HepG2 (cell line): ENCODE results near the gene DDO. TPM values are rescaled to one million over a fixed set of nuclear protein-coding genes. Genes with fewer than 3 reads are reported as not detected.

Experiments used
- ATAC-seq: fragments of 200-7000 bp; cut with Tn5 transposase; 3 replicates; pipeline ENCODE4 v1.9.1; 2020; ENCODE audit warnings: mild to moderate bottlenecking, moderate library complexity
- BruUV-seq: library from RNA; stranded (reverse); fragments of 400-500 nt; replicated peaks from 2 replicates; lab custom pipeline; 2021; lab: Mats Ljungman, UMichigan
- CTCF ChIA-PET: fragments of 300-600 bp; formaldehyde crosslinking; extraction: SDS; loops from one replicate; lab custom pipeline; 2021; ENCODE audit warnings: low total read pairs, inconsistent platforms, low intra/inter-chr PET ratio; lab: Yijun Ruan, JAX
- POLR2A ChIA-PET: fragments of 350-600 bp; sonication (Branson Sonifier 250); formaldehyde crosslinking; loops from one replicate; lab custom pipeline; 2020; ENCODE audit warnings: antibody characterized with exemption, inconsistent platforms; lab: Yijun Ruan, JAX
- DNase-seq: peaks from one replicate; pipeline ENCODE4 v3.0.0-alpha.2; 2015; ENCODE audit warnings: low spot score
- FAIRE-seq: peaks from 3 replicates; lab custom pipeline; 2011; peaks lifted over from hg19 to GRCh38; lab: Jason Lieb, UNC
- H2AFZ ChIP-seq: one replicate; pipeline ENCODE4 v1.6.1; 2011; ENCODE audit warnings: low read length, inconsistent platforms
- H3K27ac ChIP-seq: fragments of 300-600 bp; 3 replicates; pipeline ENCODE4 v1.8.0; 2011; ENCODE audit warnings: mixed run types, mild to moderate bottlenecking, mixed read lengths, low read length, inconsistent platforms; ENCODE audit not compliant: insufficient read depth; ENCODE audit errors: extremely low read length
- H3K27me3 ChIP-seq, 2 experiments: fragments of 200-600 bp in 1 of 2; 2 replicates in 1 of 2; 3 replicates in 1 of 2; pipeline versions ENCODE4 v1.6.0 to v1.8.0; 2011; ENCODE audit warnings: low read length in 2 of 2, mild to moderate bottlenecking in 2 of 2, moderate library complexity in 2 of 2, inconsistent platforms in 1 of 2; ENCODE audit not compliant: insufficient read depth in 2 of 2, control insufficient read depth in 1 of 2
- H3K36me3 ChIP-seq, 2 experiments: fragments of 200-600 bp in 1 of 2; replicated peaks in 1 of 2; 2 replicates in 1 of 2; 3 replicates in 1 of 2; pipeline versions ENCODE4 v1.5.1 to v1.8.0; 2011; ENCODE audit warnings: low read length in 2 of 2, inconsistent platforms in 1 of 2; ENCODE audit not compliant: insufficient read depth in 2 of 2, control insufficient read depth in 1 of 2
- H3K4me1 ChIP-seq: 2 replicates; pipeline ENCODE4 v1.5.1; 2012; ENCODE audit warnings: low read length, inconsistent platforms; ENCODE audit not compliant: insufficient read depth
- H3K4me2 ChIP-seq: 2 replicates; pipeline ENCODE4 v1.6.0; 2011; ENCODE audit warnings: low read depth, low read length, inconsistent platforms
- H3K4me3 ChIP-seq, 3 experiments: fragments of 200-600 bp in 1 of 3; sonication (generic), shearing (Covaris generic) in 1 of 3; replicated peaks in 1 of 3; 2 replicates each; pipeline ENCODE4 v1.5.1; 2011 to 2016; ENCODE audit warnings: low read length in 3 of 3, inconsistent platforms in 2 of 3, low read depth in 2 of 3, mild to moderate bottlenecking in 2 of 3, control low read depth in 1 of 3, mixed read lengths in 1 of 3; ENCODE audit not compliant: insufficient read depth in 1 of 3
- H3K79me2 ChIP-seq: one replicate; pipeline ENCODE4 v1.6.1; 2011; ENCODE audit warnings: low read length, inconsistent platforms; ENCODE audit not compliant: insufficient read depth
- H3K9ac ChIP-seq: 2 replicates; pipeline ENCODE4 v1.6.0; 2011; ENCODE audit warnings: mild to moderate bottlenecking, low read depth, low read length, inconsistent platforms; ENCODE audit not compliant: insufficient read depth
- H3K9me3 ChIP-seq: 2 replicates; pipeline ENCODE4 v1.5.1; 2012; ENCODE audit warnings: mild to moderate bottlenecking, low read length
- H4K20me1 ChIP-seq: 2 replicates; pipeline ENCODE4 v1.6.0; 2011; ENCODE audit warnings: inconsistent platforms, mild to moderate bottlenecking, low read length, moderate library complexity; ENCODE audit not compliant: insufficient read depth
- ATF4 ChIP-seq, 2 experiments: fragments of 450-650 bp in 1 of 2; sonication (generic) in 1 of 2; formaldehyde crosslinking; IDR thresholded peaks; 2 replicates each; pipeline versions ENCODE4 v1.5.0 to v1.8.0; 2020 to 2022; ENCODE audit warnings: mild to moderate bottlenecking in 1 of 2, missing genetic modification reagents in 1 of 2
- CTCF ChIP-seq: sonication (generic); formaldehyde crosslinking; IDR thresholded peaks from 2 replicates; pipeline ENCODE4 v1.5.0; 2020; ENCODE audit warnings: mild to moderate bottlenecking, missing genetic modification reagents, moderate library complexity
- KLF16 ChIP-seq, 2 experiments: sonication (generic) in 1 of 2; formaldehyde crosslinking in 1 of 2; IDR thresholded peaks; 2 replicates each; pipeline versions ENCODE4 v1.6.1 to v1.8.0; 2016 to 2023; ENCODE audit warnings: missing genetic modification reagents in 2 of 2, missing compliant biosample characterization in 1 of 2
- MAFF ChIP-seq: IDR thresholded peaks from 2 replicates; pipeline ENCODE4 v1.6.1; 2011; ENCODE audit warnings: low read depth, low read length, improper control_type of control experiment
- MAFK ChIP-seq, 2 experiments: IDR thresholded peaks in 1 of 2; conservative IDR thresholded peaks in 1 of 2; 2 replicates each; pipeline ENCODE4 v1.6.1; 2011; ENCODE audit warnings: improper control_type of control experiment in 2 of 2, low read length in 2 of 2
- PHB2 ChIP-seq: fragments of 450-650 bp; IDR thresholded peaks from 2 replicates; pipeline ENCODE4 v1.6.1; 2018; ENCODE audit not compliant: partially characterized antibody
- RFX3 ChIP-seq: IDR thresholded peaks from 2 replicates; pipeline ENCODE4 v1.6.1; 2016; ENCODE audit warnings: missing biosample characterization, missing genetic modification reagents
- STAG1 ChIP-seq: sonication (generic); formaldehyde crosslinking; IDR thresholded peaks from 2 replicates; pipeline ENCODE4 v1.4.0; 2020; ENCODE audit warnings: missing genetic modification reagents
- ZC3H4 ChIP-seq: sonication (generic); formaldehyde crosslinking; IDR thresholded peaks from 2 replicates; pipeline ENCODE4 v1.4.0; 2020; ENCODE audit warnings: missing genetic modification reagents, borderline replicate concordance
- ZFYVE20 ChIP-seq: sonication (generic); formaldehyde crosslinking; IDR thresholded peaks from 2 replicates; pipeline ENCODE4 v1.8.0; 2023; ENCODE audit warnings: low read depth, mild to moderate bottlenecking, moderate library complexity, missing genetic modification reagents, borderline replicate concordance
- WGBS: methylation state at CpG from one replicate; pipeline ENCODE4 v1.1.6; 2017; ENCODE audit warnings: low lambda C conversion rate; 5-methylcytosine and 5-hydroxymethylcytosine counted together
- in situ Hi-C: cut with HindIII; loops from 2 replicates; pipeline ENCODE4 v1.10.0; 2017; ENCODE audit warnings: low pct_unique_long_range_greater_than_20kb; ENCODE audit not compliant: extremely low pct_ligation_motif_present
- intact Hi-C: fragments of 100-400 bp; cut with micrococcal nuclease; formaldehyde crosslinking; loops from one replicate; pipeline ENCODE4 v1.10.0; 2022; ENCODE audit not compliant: unreplicated experiment
- polyA plus RNA-seq, 8 experiments: library from polyadenylated mRNA; depleted of rRNA in 3 of 8; stranded (reverse) in 7 of 8; unstranded in 1 of 8; fragments of >200 nt; fragmentation: Illumina TruSeq in 4 of 8; extraction: Trizol in 4 of 8; gene quantifications; 2 replicates each; pipeline versions ENCODE4 v1.2.1 to v1.2.3, GENCODE V29; 2011 to 2016; ENCODE audit warnings: low read depth in 4 of 8, missing spikeins in 1 of 8, mixed read lengths in 1 of 8; ENCODE audit not compliant: insufficient read depth in 1 of 8
- total RNA-seq, 5 experiments: library from RNA; depleted of rRNA; stranded (reverse); fragments of >200 nt; fragmentation: Illumina TruSeq; extraction: Trizol; gene quantifications; 2 replicates each; pipeline ENCODE4 v1.2.3, GENCODE V29; 2016; ENCODE audit warnings: low read depth in 1 of 5

The DDO gene
- total and polyA plus RNA-seq, 2 of the 13 experiments (the other 11 are each of a cell fraction or from before 2014, with no cell fraction given) = 6.1 to 10.3 TPM

- intact Hi-C loops = loop anchor here (10.0 kb wide), 1 partner anchor 1195 kb away; no protein-coding TSS in a partner anchor
- no peak for FAIRE-seq
- Histone ChIP-seq H2AFZ (no peak overlapping the region), H3K79me2 (no peaks in the 10 kb centered on the region), H3K27ac (no peak overlapping the region)
- BruUV-seq = no TSS peak
- no peak for TF ChIP-seq RFX3
- TF ChIP-seq ATF4 (CRISPR knock-in tag; IDR thresholded peaks at IDR 0.05) = no peak
- no peak for TF ChIP-seq KLF16 (CRISPR knock-in tag; IDR thresholded peaks at IDR 0.05)
- TF ChIP-seq MAFF = peak; percentile 61; the same call in 1 of the 2 replicates
- TF ChIP-seq MAFK (conservative IDR thresholded peaks at IDR 0.05 in 1 of 2, IDR thresholded peaks at IDR 0.05 in 1 of 2; ENCODE audit: low read length in 2 of 2) = peak; percentile 56 to 70
- no peak for TF ChIP-seq ZFYVE20 (CRISPR knock-in tag)
- TF ChIP-seq PHB2 = no peak
- TF ChIP-seq, all 625 proteins: peak for 2
- H3K9ac ChIP-seq = no peak overlapping the region
- H3K27me3 ChIP-seq = no peaks in the 10 kb centered on the region
- H3K4me3 ChIP-seq = no peak overlapping the region
- H3K4me2 ChIP-seq = no peak overlapping the region
- H3K36me3 ChIP-seq = 0 out of 5 replicates have a peak, but pooled peaks cover 0 to 4% of the 10 kb centered on the region in 2 experiments
- ATAC-seq (no peak), DNase-seq (no peak)
- no peaks in the 10 kb centered on the region for H4K20me1 ChIP-seq
- in situ Hi-C loops = no loop called here
- ChIA-PET CTCF (no interaction called here), POLR2A (no interaction called here)
- peaks cover 14% of the 10 kb centered on the region for H3K4me1 ChIP-seq
- H3K9me3 ChIP-seq = no peaks in the 10 kb centered on the region
Observed at GRCh38 chr6:110409794-110410193, 5.6 kb downstream of the DDO start.

GRCh38 chr6:110408901-110409300, 6.5 kb downstream of the DDO start:
- FAIRE-seq (no peak), ATAC-seq (peak; percentile 70), DNase-seq (no peak)
- Histone ChIP-seq H3K27ac (no peak overlapping the region), H3K9ac (no peak overlapping the region), H3K4me1 (peaks cover 7% of the 10 kb centered on the region; the same call in 1 of the 2 replicates), H3K36me3 (peaks cover 1 to 9% of the 10 kb centered on the region in 2 experiments; a peak in 1 of 5 replicates), H3K4me2 (no peak overlapping the region), H3K79me2 (no peaks in the 10 kb centered on the region), H4K20me1 (no peaks in the 10 kb centered on the region), H3K9me3 (no peaks in the 10 kb centered on the region), H3K4me3 (no peak overlapping the region), H3K27me3 (no peaks in the 10 kb centered on the region), H2AFZ (no peak overlapping the region)
- in situ Hi-C loops = no loop called here
- ChIA-PET POLR2A (no interaction called here), CTCF (no interaction called here)
- TF ChIP-seq ZC3H4 (CRISPR knock-in tag) (no peak), STAG1 (CRISPR knock-in tag) (0 out of 2 replicates have a peak, but pooled peaks have one; percentile 2), CTCF (peak; percentile 22; the same call in 1 of the 2 replicates)
- 93% methylated on average over 3 of the region's 6 CpGs for WGBS
- BruUV-seq = no TSS peak
- intact Hi-C loops = loop anchor here (10.0 kb wide), 1 partner anchor 1194 kb away; no protein-coding TSS in a partner anchor
